ENCODE measurements around the gene MYH9.

- no peak for TF ChIP-seq CTCF (IDR thresholded peaks at IDR 0.05; ENCODE audit: low read depth, low read length, poor library complexity, severe bottlenecking)
- no peak for TF ChIP-seq EZH2phosphoT487 (IDR thresholded peaks at IDR 0.05; ENCODE audit: borderline replicate concordance, low read length)
These were observed 52.8 kb downstream of the MYH9 start for GRCh38 chr22:36334821-36335603.

Data from DOHH2 (cell line).